HEK293 (cell line): ENCODE results near the gene BIK.

Experiments
- CTCF ChIP-seq: fragments of 450-650 bp; formaldehyde crosslinking; IDR thresholded peaks from 2 replicates; pipeline ENCODE4 v1.5.1; 2016; ENCODE audit warnings: missing biosample characterization, missing genetic modification characterization
- ZNF292 ChIP-seq: fragments of 450-650 bp; formaldehyde crosslinking; IDR thresholded peaks from 2 replicates; pipeline ENCODE4 v1.5.1; 2016; ENCODE audit warnings: low read depth, missing biosample characterization, missing genetic modification characterization, borderline replicate concordance
- TF ChIP-seq, protein P1 (sequence below): fragments of 450-650 bp; formaldehyde crosslinking; IDR thresholded peaks from 2 replicates; pipeline ENCODE4 v1.5.1; 2016; ENCODE audit warnings: missing biosample characterization, missing genetic modification characterization, low read depth

GRCh38 chr22:43148581-43148980, 38.0 kb downstream of the BIK start:
- TF ChIP-seq ZNF292 (tag by site-specific recombination) (no peak), CTCF (no peak)
- TF ChIP-seq, protein P1, sequence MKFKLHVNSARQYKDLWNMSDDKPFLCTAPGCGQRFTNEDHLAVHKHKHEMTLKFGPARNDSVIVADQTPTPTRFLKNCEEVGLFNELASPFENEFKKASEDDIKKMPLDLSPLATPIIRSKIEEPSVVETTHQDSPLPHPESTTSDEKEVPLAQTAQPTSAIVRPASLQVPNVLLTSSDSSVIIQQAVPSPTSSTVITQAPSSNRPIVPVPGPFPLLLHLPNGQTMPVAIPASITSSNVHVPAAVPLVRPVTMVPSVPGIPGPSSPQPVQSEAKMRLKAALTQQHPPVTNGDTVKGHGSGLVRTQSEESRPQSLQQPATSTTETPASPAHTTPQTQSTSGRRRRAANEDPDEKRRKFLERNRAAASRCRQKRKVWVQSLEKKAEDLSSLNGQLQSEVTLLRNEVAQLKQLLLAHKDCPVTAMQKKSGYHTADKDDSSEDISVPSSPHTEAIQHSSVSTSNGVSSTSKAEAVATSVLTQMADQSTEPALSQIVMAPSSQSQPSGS, result no peak
